Prostate gland (tissue), 2 donors: Measurements from ENCODE around the gene SPIRE2.

Source experiments
- POLR2A ChIP-seq: fragments of 450-650 bp; IDR thresholded peaks from one replicate; pipeline ENCODE4 v1.6.1; 2016; ENCODE audit warnings: antibody characterized with exemption, mild to moderate bottlenecking
- TF ChIP-seq, protein P1 (sequence below), 4 experiments: fragments of 200-600 bp in 2 of 4; fragments of 450-650 bp in 2 of 4; sonication (generic) in 2 of 4; IDR thresholded peaks; 1 replicate in 3 of 4; 2 replicates in 1 of 4; pipeline ENCODE4 v1.5.1; 2016 to 2019; ENCODE audit warnings: antibody characterized with exemption in 4 of 4, mild to moderate bottlenecking in 2 of 4, moderate library complexity in 2 of 4

DNA sequence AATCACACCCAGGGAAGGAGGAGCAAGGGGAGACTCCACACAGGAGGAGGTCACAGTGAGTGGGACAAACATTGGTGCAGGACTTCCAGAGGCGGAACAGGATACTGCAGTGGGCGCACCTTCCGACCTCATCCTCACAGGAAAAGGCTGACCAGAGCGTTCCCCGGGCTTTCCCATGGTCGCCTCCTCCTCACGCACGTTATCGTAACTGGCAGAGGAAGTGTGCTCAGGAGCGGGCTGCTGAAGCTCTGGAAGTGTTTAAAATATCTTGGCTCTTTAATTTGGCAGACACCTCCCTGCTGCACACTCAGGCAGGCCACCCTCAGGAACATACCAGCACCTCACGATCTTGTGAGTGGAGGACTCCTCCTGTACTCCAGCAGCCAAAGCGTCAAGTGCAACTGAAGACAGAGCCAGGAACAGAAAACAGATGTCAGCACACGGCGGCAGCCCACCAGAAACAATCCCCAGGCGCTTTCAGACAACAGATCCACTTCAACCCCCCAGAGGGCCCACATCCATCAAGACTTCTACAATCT, 29.4 kb upstream of the SPIRE2 start:
- TF ChIP-seq, protein P1, sequence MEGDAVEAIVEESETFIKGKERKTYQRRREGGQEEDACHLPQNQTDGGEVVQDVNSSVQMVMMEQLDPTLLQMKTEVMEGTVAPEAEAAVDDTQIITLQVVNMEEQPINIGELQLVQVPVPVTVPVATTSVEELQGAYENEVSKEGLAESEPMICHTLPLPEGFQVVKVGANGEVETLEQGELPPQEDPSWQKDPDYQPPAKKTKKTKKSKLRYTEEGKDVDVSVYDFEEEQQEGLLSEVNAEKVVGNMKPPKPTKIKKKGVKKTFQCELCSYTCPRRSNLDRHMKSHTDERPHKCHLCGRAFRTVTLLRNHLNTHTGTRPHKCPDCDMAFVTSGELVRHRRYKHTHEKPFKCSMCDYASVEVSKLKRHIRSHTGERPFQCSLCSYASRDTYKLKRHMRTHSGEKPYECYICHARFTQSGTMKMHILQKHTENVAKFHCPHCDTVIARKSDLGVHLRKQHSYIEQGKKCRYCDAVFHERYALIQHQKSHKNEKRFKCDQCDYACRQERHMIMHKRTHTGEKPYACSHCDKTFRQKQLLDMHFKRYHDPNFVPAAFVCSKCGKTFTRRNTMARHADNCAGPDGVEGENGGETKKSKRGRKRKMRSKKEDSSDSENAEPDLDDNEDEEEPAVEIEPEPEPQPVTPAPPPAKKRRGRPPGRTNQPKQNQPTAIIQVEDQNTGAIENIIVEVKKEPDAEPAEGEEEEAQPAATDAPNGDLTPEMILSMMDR (IDR thresholded peaks at IDR 0.05): no peak
- no peak for TF ChIP-seq POLR2A
